HG02610 (cell line): ENCODE measurements around the gene COL10A1.

Experiments used
- ATAC-seq: cut with Tn5 transposase; IDR thresholded peaks from one replicate; pipeline ENCODE4 v1.9.1; 2021; ENCODE audit warnings: mild to moderate bottlenecking, moderate library complexity; ENCODE audit not compliant: unreplicated experiment

Gene COL10A1

GRCh38 chr6:116126032-116126431 lies at the start of gene COL10A1:
Gene COL10A1 (minus strand): TSS chr6:116126132. CDS start chr6:116125492, 640 bp downstream.
- ATAC-seq, result no peak

DNA sequence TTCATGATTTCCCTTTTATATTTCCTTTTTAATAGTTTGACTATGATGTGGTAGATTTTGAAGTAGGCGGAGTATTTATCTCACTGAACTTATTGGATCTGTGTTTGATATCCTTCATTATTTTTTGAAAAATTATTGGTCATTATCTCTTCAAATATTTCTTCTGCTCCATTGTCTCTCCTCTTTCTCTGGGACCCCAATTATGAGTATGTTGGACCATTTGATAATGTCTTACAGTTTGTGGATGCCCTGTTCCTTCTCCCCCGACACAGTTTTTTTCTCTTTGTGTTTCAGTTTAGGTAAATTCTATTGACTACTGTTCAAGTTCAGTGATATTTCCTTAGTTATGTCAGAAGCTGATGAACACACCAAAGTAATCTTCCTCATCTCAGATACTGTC lies 49.4 kb upstream of the COL10A1 start:
- no peak for ATAC-seq

GRCh38 chr6:116173928-116174327 lies 48.0 kb upstream of the COL10A1 start:
- ATAC-seq, result no peak

DNA sequence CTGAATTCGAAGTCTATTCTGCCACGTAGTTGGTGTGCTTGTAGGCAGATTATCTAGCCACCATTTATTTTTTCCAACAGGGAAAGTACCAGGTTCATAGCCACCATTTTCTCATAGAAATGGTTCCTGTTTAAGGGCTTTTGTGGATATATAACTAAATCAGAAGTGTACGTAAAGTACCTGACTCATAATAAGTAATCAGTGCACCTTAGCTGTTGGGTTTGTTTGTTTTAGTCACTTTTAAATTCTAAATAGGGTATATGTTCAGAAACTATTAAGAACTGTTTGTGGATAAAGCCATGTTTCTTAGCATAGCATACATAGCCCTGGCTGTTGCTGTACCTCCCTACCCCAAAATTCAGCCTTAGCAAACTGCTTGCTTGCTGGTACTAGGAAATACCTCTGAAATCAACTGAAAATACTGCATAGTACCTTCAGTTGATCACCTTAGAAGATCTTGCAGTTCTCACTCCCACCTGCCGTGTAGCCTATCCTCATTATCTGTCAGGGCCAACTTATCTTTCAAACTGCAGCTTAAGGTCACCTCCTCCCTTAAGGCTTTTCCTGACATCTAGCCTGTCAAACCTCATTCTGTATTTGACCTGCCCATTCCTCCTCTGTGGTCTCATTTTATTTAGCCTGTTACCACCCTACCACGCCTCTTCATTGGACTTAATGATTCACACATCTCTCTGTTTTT lies 44.6 kb upstream of the COL10A1 start:
- no peak for ATAC-seq

DNA sequence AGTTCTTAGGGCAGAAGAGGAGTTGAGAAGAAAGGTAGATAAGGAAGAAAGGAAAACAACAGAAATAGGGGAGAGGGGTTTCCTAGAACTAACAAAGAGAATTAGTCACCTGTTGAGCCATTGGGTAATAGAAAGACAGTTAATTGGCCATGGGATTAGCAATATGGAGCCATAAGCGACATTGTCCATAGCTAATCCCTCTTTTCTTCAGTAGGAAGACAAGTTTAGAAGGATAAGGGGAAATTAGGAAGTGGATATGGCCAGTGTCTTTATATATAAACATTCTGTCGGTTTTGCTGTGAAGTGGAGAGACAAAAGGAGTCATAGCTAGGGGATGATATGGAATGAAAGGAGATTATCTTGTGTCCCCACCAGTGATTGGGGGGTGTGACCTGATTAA lies 43.9 kb upstream of the COL10A1 start:
- no peak for ATAC-seq

- ATAC-seq, result no peak
Observed at GRCh38 chr6:116168148-116168547, 42.2 kb upstream of the COL10A1 start.

- no peak for ATAC-seq
Observed at GRCh38 chr6:116166369-116166768, 40.4 kb upstream of the COL10A1 start.

DNA sequence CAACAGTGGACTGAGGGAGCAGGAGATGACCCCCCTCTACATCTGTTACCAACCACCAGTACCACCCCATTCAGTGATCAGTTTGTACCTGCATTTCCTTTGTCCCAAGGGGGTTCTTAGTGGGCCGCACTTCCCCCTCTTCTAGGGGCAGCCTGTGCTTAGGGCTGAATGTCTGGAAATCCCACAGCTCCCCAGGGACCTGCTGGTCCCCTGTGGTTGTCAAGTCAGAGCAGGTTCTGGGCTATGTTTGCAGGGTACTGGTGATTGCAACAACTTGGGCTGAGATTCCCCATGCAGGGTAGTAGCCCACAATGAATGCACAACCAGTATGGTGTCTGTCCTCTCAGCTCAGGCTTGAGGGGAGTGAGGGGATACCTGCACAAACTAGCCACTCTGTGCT lies 39.7 kb upstream of the COL10A1 start:
- ATAC-seq, result peak; percentile 89

DNA sequence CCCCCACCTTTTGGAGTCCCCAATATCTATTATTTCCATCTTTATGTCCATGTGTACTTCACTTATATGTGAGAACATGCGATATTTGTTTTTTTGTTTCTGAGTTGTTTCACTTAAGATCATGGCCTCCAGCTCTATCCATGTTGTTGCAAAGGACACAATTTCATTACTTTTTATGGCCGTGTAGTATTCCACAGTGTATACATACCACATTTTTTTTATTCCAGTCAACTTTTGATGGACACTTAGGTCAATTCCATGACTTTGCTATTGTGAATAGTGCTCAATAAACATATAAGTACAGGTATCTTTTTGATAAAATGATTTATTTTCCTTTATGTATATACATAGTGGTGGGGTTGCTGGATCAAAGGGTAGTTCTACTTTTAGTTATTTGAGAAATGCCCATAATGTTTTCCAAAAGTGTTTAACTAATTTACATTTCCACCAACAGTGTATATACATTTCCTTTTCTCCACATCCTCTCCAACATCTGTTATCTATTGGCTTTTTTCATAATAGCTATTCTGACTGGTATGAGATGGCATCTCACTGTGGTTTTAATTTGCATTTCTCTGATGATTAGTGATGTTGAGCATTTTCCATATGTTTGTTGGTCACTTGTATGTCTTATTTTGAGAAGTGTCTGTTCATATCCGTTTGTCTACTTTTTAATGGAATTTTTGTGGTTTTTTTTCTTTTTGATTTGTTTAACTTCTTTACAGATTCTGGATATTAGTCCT lies 34.0 kb upstream of the COL10A1 start:
- ATAC-seq, result no peak

DNA sequence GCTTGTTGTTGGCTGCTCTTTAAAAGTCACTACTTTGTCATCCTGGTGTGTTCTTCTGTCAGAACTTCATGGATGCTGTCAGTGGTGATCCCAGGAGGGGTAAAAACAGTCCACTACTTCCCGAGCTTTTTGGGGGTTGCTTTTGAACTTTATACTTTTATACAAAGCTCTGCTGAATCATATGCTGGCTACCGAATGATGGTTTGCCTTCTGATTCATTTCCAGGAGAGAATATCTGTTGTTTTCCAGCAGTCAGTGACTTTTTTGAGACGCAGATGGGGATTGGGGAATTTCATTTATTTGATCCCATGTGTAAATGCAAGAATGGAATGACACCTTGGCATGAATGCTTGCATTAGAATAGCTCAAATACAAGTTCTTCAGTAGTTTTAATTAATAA lies 32.7 kb upstream of the COL10A1 start:
- ATAC-seq, result no peak

GRCh38 chr6:116157391-116157790 lies 31.5 kb upstream of the COL10A1 start:
- ATAC-seq, result no peak

DNA sequence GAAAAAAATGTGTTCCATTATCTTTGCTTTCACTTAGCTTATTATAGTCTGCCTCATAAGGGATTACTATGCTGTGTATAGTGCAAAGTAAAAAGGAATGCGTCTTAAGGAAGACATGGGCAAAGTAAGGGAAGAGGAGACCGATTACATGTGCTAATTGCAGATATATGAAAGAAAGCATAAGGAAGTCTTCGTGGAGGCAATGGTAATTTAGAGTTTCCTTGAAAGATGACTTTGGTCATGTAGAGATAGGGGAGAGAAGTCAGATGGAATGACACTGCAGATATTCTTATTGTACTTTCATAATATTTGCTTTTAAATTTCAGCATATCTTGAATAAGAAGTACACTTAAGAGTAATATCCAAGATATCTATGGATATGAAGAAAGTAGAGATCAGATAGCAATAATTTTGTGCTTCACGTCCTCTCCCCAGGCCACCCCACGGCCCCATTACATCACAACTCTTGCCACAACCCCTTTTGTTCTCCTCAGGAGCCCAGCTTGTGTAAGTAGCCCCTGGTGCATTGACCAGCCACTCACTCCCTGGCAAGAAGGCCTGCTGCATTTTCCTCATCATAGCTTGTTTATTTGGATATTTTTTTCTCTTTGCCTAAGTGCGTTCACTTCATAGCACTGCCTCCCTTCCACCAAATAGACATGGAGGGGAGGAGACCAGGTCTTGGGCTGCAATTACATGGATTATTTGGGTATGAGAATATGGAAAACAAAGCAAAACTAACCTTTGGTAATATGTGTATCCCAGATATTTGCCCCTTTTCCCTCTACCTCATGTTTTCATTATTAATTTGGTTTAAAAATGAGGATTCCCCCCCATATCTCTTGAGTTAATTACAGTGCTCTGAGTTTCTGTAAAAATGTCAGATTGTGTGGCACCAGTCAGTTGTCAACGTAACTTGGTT lies 30.7 kb upstream of the COL10A1 start:
- ATAC-seq, result no peak

- no peak for ATAC-seq
Observed at GRCh38 chr6:116154887-116155286, 29.0 kb upstream of the COL10A1 start.

DNA sequence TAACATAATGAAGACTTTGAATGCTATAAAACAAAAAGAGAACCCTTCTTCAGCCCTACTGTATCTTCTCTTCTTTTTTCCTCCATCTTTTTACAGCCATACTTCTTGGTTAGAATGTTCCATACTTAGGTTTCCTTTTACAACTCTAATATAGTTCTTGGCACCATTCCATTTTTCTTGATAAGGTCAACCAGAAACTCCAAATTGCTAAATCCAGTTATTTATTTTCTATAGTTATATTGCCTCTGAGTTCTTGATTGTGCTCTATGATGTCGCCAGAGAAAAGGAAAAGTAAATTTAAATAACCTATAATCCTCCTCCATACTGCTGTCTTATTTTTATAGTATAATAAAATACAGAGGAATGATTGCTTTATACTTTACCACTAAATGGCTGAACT lies 26.7 kb upstream of the COL10A1 start:
- ATAC-seq, result no peak

DNA sequence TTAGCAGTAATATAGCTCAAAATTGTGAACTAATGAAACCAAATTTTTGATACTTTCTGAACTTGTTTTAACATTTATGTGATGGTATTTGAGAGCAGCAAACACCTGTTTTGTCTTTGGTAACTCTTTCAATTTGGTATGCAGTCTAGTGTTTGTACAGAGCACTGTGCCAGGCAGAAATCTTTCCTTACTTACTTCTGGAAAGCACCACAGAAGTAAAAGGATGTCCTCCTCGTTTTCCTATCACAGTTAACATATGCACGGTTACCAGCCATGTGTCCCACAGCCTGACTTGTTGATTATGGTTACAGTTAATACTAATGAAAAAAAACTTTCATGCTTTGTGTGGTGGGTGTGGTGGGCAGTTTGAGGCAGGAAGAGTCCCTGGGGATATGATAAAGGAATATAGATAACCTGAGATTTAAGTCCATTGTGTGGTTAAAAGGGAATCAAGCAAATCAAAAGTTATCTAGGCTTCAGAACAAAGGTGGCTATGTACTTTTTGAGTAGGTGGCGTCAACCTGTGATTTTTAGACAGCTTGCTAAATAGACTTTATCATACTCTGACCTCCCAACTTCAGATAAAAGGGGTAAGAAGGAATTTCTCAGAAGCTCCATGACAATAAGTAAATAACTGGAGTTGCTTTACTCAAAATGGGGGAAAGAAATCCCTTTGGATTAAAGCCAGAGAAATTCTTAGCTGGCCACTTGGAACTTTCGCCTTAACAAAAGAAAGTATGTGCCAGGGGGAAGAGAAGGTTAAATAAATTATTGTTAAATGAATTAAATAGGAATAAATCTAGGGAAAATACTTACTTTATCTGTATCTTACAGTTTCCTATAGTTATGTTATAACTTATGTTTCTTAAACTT lies 20.1 kb upstream of the COL10A1 start:
- no peak for ATAC-seq

GRCh38 chr6:116144605-116145004 lies 18.7 kb upstream of the COL10A1 start:
- no peak for ATAC-seq

DNA sequence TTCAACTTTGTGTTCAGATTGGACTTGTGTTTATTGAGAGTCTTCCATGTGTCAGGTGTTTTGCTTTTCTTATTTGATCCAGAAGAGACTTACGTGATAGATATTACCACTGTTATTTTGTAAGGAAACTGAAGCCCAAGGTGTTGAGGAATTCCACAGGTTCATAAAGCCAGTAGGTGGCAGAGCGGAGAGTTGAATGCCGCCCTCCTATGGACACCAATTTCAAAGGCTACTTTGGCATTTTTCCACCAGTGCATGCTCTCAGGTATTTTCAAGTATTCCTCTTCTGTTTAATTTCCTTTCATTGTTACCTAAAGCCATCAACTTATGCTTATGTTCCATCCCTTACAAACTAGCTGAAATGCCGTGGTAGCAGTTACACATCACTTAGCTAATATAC lies 14.0 kb upstream of the COL10A1 start:
- ATAC-seq, result no peak

DNA sequence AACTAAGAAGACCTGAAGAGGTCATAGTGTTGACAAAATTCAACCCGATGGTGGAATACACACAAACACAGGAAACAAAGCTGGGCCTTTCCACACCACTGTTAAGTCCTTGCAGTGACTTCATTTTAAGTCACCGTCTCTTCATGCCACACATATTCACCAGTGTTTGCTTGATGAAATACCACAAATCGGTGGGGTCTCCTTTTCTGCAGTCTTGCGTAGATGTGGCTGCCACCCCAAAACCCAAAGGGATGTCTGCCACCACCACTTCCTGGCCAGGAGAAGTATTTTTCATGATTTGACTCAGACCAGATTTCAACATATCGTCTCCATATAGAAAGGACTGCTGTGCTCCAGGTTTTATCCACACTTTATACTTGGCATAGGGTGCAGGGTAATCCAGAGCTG lies 11.0 kb upstream of the COL10A1 start:
- no peak for ATAC-seq

DNA sequence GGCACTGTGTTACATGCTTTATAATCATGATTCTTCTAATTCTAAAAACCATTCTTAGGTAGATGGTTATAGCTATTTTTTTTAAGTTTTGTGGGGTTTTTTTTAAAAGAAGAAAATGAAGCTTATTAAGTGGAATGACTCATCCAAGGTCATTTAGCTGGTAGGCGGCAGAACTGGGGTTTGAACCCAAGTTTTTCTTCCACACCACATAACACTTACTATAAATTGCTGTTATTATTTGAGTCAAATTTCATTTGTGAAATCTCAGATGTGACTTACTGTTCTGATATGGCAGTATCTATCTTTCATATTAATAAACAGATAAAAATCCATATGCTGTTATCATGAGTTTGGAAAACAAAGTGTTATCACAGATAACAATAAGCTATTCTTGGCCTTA lies 10.4 kb upstream of the COL10A1 start:
- ATAC-seq, result no peak

- ATAC-seq, result no peak
Observed at GRCh38 chr6:116133453-116133852, 7.5 kb upstream of the COL10A1 start.
